ENCODE data around the gene RIPOR3.

DNA sequence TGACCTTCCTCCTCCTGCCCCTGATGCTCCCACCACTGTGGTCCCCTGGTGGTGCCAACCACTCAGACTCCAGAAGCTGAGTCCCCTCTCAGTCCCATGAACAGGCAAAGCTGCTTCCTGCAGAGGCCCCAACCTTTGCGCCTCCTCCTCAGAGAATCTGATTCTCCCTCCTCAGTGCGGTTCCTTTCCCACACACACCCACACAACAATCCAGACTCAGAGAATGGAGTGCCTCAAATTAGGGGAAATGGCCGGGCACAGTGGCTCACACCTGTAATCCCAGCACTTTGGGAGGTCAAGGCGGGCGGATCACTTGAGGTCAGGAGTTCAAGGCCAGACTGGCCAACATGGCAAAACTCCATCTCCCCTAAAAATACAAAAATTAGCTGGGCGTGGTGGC lies 23.0 kb downstream of the RIPOR3 start:
- TF ChIP-seq, protein P1, sequence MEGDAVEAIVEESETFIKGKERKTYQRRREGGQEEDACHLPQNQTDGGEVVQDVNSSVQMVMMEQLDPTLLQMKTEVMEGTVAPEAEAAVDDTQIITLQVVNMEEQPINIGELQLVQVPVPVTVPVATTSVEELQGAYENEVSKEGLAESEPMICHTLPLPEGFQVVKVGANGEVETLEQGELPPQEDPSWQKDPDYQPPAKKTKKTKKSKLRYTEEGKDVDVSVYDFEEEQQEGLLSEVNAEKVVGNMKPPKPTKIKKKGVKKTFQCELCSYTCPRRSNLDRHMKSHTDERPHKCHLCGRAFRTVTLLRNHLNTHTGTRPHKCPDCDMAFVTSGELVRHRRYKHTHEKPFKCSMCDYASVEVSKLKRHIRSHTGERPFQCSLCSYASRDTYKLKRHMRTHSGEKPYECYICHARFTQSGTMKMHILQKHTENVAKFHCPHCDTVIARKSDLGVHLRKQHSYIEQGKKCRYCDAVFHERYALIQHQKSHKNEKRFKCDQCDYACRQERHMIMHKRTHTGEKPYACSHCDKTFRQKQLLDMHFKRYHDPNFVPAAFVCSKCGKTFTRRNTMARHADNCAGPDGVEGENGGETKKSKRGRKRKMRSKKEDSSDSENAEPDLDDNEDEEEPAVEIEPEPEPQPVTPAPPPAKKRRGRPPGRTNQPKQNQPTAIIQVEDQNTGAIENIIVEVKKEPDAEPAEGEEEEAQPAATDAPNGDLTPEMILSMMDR (IDR thresholded peaks at IDR 0.05; ENCODE audit: poor library complexity, severe bottlenecking), result no peak
- TF ChIP-seq SMC3 (conservative IDR thresholded peaks at IDR 0.05; ENCODE audit: poor library complexity) (no peak), TAF1 (IDR thresholded peaks at IDR 0.05; ENCODE audit: low read depth) (no peak), POLR2AphosphoS5 (IDR thresholded peaks at IDR 0.05) (no peak)
